UCSD-AML1 (cell line): Measurements from ENCODE around the gene LCNL1.

Experiments used
- DNase-seq: peaks from one replicate; lab custom pipeline; 2025; ENCODE audit not compliant: unreplicated experiment; lab: John Stamatoyannopoulos, UW

LCNL1 gene

GRCh38 chr9:136991993-136992818, 9.4 kb downstream of the LCNL1 start, which contains the start of gene PAXX:
PAXX (plus strand) TSS chr9:136992422; CDS start chr9:136992444, 22 bp downstream.
- DNase-seq: peak; percentile 91

GRCh38 chr9:136992819-136993369, 10.1 kb downstream of the LCNL1 start:
- DNase-seq: no peak

GRCh38 chr9:136994180-136994887, 11.5 kb downstream of the LCNL1 start:
- no peak for DNase-seq

GRCh38 chr9:136994888-136995230, 12.1 kb downstream of the LCNL1 start:
- no peak for DNase-seq

GRCh38 chr9:136995362-136995761, 12.6 kb downstream of the LCNL1 start:
- DNase-seq: no peak

GRCh38 chr9:136995772-136996311, 13.0 kb downstream of the LCNL1 start:
- DNase-seq: no peak

GRCh38 chr9:136996361-136997292, 13.8 kb downstream of the LCNL1 start, which contains the start of gene CLIC3:
CLIC3 (minus strand) TSS chr9:136996568; CDS start chr9:136996543, 25 bp downstream.
- no peak for DNase-seq

- DNase-seq: no peak
These were observed 14.6 kb downstream of the LCNL1 start for GRCh38 chr9:136997371-136997770.

- DNase-seq: peak; percentile 76
These were observed 15.0 kb downstream of the LCNL1 start for GRCh38 chr9:136997830-136998234.

GRCh38 chr9:137000177-137000930, 17.6 kb downstream of the LCNL1 start:
- no peak for DNase-seq

GRCh38 chr9:137001857-137002645, 19.3 kb downstream of the LCNL1 start:
- DNase-seq: no peak

- no peak for DNase-seq
These were observed 19.9 kb downstream of the LCNL1 start for GRCh38 chr9:137002646-137003041.

- DNase-seq: peak; percentile 22
These were observed 21.5 kb downstream of the LCNL1 start for GRCh38 chr9:137004285-137004684.

- DNase-seq: no peak
These were observed 23.6 kb downstream of the LCNL1 start for GRCh38 chr9:137006116-137007003.

- no peak for DNase-seq
These were observed 24.5 kb downstream of the LCNL1 start for GRCh38 chr9:137007108-137007815.

GRCh38 chr9:137007816-137008270, 25.1 kb downstream of the LCNL1 start:
- DNase-seq: no peak

GRCh38 chr9:137008312-137008711, 25.5 kb downstream of the LCNL1 start:
- no peak for DNase-seq
